HG03354 (cell line): ENCODE data around the gene RGS14.
"Not testable (repeated sequence)": the region's sequence is repeated elsewhere in the genome, so short reads cannot be mapped to it uniquely, and the experiment has no call there.

Source experiments
- ATAC-seq: cut with Tn5 transposase; IDR thresholded peaks from one replicate; pipeline ENCODE4 v1.9.1; 2021; ENCODE audit warnings: mild to moderate bottlenecking; ENCODE audit not compliant: unreplicated experiment, poor library complexity, severe bottlenecking

RGS14 gene

DNA sequence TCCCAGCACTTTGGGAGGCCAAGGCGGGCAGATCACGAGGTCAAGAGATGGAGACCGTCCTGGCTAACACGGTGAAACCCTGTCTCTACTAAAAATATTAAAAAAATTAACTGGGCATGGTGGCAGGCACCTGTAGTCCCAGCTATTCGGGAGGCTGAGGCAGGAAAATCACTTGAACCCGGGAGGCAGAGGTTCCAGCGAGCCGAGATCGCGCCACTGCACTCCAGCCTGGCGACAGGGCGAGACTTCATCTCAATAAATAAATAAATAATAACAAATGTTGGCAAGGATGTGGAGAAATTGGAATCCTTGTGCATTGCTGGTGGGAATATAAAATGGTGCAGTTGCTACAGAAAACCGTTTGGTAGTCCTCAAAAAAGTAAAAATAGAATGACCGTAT, 14.7 kb upstream of the RGS14 start:
- not testable (repeated sequence) for ATAC-seq

DNA sequence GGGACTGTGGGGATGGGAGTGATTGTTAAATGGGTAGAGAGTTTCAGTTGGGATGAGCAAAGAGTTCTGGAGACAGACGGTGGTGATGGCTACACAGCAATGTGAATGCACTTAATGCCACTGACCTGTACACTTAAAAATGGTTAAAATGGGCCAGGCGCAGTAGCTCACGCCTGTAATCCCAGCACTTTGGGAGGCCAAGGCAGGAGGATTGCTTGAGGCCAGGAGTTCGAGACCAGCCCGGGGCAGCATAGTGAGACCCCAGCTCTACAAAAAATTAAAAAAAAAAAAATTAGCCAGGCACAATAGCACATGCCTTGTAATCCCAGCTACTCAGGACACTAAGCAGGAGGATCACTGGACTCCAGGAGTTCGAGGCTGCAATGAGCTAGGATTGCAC, 13.9 kb upstream of the RGS14 start:
- no peak for ATAC-seq

DNA sequence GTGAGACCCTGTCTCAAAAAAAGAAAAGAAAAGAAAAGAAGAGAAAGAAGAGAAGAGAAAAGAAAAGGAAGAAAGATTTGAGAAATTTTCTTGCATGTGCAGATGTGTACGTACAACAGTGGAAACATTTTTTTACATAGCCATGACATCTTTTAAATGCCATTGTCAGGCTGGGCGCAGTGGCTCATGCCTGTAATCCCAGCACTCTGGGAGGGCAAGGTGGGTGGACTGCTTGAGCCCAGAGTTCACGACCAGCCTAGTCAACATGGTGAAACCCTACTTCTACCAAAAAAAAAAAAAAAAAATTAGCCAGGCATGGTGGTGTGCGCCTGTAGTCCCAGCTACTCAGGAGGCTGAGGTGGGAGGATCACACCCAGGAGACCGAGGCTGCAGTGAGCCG, 12.8 kb upstream of the RGS14 start:
- ATAC-seq, result no peak

- no peak for ATAC-seq
Observed at GRCh38 chr5:177346820-177347219, 10.9 kb upstream of the RGS14 start.

DNA sequence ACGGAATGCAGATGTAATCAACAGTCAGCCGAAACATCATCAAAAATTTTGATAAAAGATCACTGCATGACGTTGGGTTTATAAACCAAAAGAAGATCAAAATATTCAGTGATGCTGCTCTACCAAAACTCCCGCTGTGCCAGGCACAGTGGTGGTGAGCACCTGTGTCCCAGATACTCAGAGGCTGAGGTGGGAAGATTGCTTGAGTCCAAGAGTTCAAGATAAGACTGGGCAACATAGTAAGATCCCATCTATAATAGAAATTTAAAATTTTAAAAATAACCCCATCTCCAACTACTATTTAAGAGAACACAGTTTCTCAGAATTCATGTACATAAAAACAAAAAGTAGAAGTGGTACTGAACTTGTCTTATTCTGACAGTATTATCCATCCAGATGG, 10.0 kb upstream of the RGS14 start:
- no peak for ATAC-seq

DNA sequence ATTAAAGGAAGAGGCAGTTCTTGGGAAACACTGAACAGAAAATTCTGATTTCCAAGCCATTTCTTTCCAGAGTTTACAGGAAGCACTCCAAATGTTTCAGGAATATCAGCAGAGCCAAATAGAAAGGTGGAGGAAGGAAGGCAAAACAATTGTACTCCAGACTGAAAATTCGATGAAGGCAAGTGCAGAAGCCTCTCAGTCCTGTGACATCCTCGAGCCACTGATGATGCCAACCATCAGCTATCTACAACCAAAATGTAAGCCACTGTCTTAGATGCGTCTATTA, 8.4 kb upstream of the RGS14 start:
- no peak for ATAC-seq

DNA sequence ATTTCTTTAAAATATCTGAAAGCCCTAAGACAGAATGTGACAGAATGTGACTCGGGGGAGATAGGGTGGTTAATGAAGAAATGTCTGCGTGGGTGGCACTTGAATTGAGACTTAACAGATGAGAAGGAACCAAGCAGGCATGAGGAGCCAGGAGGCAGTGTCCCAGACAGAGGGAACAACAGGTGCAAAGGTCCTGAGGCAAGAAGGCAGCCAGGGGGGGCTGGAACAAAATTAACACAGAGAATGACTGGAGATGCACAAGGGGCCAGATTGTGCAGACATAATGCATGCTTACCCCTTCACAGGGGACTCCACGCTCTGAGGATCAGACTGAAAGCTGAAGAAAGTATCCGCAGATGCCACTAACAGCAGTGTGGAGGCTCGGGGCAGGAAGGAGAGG, 8.0 kb upstream of the RGS14 start:
- ATAC-seq, result no peak

DNA sequence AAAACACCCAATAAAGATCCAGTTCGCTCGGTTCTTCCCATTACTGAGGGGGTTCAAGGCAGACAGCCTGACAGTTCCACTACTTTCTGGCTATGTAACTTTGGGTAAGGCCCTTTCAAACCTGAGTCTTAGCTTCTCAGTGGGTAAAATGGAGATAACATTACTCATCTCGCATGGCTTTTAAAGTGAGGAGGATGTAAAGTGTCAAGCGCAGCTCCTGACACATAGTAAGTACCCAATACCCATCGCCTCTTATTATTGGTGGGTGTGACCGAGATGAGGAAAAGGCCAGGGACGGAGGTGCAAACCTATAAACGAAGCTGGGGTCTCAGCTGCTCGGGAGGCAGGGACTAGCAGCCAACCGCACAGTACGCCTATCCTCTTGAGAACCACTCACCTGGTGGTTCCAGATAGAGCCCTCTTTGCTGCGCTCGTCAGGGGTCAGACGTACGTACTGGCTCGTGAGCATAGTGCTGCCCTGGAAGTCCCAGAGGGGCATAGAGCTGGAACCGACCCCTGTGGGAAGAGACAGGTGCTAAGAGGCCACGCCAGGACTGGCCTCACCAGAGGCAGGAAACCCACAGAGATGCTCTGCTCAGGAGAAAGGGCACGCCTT, 6.8 kb upstream of the RGS14 start:
- no peak for ATAC-seq

- peak; percentile 95 for ATAC-seq
Observed at GRCh38 chr5:177351392-177352329, 6.1 kb upstream of the RGS14 start, which contains the start of gene LMAN2. Gene LMAN2 (minus strand): TSS chr5:177351668. CDS start chr5:177351647, 21 bp downstream.

DNA sequence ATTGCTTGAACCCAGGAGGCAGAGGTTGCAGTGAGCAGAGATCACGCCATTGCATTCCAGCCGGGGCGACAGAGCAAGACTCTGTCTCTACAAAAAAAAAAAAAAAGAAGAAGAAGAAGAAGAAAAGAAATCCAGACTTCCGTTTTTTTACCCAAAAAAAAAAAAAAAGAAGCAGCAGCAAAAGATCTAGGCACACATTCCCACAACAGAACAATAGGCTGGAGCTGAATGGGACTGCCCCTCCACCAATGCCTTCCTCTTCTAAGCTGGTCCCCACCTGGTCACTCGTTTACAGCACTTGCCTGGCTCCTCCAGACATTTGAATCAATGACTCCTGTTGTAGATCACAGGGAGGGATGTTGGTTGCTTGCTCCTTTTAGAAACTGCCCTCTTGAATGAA, 4.6 kb upstream of the RGS14 start:
- no peak for ATAC-seq

- no peak for ATAC-seq
Observed at GRCh38 chr5:177354256-177354655, 3.5 kb upstream of the RGS14 start.

DNA sequence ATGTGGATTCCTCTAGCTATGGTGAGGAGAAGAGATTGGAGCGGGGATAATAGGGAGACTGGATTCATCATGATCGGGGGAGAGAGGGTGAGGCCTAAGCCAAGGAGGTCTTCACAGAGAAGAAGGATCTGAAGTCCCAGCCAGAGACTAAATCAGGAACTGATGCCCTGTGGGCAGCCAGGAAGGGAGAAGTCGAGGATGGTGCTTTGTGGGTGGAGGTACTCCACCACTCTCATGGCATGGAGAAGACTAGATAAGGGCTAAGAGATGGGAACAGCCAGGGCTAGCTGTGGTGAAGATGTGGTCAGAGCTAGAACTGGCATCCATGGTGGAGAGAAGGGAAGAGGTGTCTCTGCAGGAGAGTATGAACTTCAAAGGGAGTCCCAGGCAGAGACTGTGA, 3.0 kb upstream of the RGS14 start:
- ATAC-seq, result no peak

DNA sequence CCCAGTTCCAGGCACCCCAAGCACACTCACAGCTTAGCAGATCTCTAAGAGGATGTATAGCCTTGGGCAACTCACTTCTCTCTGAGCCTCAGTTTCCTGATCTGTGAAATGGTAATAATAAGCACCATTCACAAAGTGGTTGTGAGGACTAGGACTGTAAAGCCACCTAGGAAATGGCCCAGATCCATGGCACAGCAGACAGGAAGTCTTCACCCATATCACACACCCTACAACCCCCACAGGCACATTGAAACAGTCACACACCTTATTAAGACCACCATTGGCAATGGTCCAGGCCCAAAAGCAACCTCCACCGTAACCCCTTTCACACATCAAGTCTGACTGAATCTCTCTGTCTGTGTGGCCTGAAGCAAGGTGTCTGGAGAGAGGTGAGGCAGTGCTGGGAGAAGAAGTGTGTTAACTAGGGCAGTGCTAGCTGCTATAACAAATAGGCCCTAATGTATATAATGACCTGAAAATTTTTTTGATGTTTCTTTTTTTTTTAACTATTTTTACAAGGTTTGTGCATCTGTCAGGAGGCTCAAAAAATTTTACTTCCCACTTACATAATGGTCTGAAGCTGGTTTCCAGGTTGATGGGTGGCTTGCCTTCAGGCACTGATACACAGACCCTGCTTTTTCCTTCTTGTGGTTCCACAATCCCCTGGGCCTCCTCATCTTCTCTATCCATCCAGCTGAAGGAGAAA, 2.4 kb upstream of the RGS14 start:
- no peak for ATAC-seq

DNA sequence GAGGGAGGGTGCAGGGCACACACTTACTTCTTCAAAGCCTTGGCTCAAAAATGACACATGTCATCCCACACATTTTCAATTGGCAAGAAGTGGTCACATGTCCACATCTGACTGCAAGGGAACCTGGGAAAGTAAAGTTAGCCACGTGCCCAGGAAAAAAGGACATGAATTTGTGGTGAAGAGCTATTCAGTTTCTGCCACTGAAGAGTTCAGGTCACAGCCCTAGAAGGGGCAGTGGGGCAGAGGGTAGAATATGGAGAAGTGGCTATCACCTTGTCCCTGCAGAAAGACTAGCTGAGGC, 1.9 kb upstream of the RGS14 start:
- ATAC-seq, result no peak

DNA sequence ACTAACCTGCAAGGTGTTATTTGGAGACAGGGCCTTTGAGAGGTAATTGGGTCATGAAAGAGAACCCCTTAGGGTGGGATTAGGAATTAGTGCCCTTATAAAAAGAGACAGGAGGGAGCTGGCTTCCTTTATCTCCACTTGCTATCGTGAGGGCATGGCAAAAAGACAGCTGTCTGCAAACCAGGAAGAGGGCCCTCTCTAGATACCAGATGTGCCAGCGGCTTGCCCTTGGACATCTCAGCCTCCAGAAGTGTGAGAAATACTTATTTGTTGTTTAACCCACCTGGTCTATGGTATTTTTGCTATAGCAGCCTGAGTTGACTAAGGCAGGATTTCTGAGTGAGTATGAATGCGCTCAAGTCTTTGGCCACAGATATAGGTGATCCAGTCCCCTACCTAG, 978 bp upstream of the RGS14 start:
- no peak for ATAC-seq

DNA sequence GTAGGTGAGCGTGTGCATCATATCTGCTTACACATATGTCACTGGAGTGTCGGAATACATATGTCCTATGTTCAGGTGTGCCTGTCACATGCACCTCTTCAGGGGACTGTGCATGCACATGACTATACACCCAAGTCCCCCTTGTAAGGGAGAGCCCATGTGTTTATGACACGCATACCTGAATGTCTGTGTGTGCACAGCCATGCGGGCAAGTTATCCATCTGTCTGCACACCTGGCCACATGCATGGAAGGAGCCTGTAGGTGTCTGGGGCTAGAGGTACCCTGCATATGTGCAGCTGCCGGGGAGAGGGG, 622 bp upstream of the RGS14 start:
- ATAC-seq, result no peak

DNA sequence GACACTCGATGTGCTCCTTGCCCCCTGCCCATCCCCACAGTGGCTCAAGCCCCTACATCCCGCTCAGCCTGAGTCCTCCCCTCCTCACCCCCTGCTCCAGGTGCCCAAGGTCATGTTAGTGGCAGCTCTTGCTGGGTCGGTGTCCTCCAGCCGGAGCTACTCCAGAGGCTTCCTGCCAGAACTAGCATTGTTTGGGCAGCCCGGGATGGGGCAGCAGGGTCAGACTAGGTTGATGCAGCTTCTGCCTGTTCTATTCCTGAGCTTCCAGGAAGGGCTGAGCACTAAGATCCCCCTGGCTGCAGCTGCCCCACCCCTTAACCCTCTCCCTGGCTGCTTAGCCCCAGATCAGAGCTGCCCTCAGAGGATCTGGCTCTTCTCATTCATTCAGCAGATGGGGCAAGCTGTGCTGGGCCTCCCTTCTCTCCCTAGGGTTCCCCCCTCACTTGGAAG, 671 bp downstream of the RGS14 start:
- peak; percentile 1 for ATAC-seq

DNA sequence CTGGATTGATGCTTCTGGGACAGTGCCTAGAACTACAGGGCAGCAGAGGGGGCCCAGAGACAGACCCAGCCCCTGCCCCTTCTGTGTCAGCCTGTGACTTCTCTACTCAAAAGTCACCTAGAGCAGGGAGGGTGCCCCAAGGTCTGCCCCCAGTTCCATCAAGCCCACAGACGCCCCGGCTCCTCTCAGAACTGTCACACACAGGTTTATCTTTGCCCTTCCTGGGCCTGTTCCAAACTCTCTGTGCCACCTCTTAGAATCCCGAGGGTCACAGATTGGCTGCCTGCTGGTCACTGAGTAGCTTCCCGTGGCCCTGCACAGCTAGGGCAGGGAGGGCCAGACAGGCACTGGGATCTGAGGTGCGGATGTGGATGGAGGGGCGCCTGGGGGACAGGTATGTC, 1.7 kb downstream of the RGS14 start:
- no peak for ATAC-seq

- ATAC-seq, result no peak
Observed at GRCh38 chr5:177359860-177360259, 2.1 kb downstream of the RGS14 start.

GRCh38 chr5:177360740-177361139, 3.0 kb downstream of the RGS14 start:
- ATAC-seq, result not testable (repeated sequence)
